ENCODE data around the gene ARHGAP15. TPM values are rescaled to one million over a fixed set of nuclear protein-coding genes. Genes with fewer than 3 reads are reported as not detected.

Gene ARHGAP15
- polyA plus RNA-seq, 1 experiment = not detected

DNA sequence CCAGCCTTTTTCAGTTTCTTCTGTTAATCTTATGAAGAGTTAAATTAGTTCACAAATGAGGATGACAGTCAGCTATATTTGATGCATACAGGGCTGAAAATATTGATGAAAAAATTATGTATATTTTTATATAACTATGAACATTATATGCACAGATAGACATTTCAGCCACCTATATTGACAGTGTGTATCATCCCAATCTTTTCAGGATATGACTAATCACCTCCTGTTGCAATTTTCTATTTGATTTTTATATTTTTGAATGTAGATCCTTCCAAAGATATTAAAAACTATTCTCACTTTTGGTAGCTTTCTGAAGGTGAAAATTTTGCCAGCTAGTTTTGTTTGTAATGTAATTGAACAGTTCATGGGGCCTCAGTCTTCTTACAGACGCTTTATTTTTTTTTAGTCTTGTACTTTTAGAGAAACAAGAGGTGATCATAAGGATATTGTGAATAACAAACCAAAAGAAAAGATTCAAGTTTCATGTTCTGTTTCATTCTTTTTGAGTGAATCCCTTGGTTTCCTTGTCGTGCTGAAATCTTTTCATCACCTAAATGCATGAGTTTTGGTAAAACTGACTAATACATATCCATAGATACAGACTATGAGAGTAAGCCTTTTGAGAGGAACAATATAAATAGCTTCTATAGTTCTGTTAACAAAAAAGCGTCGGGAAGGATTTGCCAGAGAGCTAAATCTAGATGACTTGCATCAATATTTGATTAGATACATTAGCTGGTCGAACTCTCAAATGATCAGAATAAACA is 123.1 kb downstream of the ARHGAP15 start:
- no peaks in the 10 kb centered on the region for H3K36me3 ChIP-seq (ENCODE audit: control insufficient read depth, insufficient read depth, low read length)
- H3K4me3 ChIP-seq (ENCODE audit: low read depth, low read length) = no peak overlapping the region
- ChIA-PET CTCF (no interaction called here), POLR2A (no interaction called here)
- H3K27me3 ChIP-seq (ENCODE audit: control insufficient read depth, insufficient read depth, low read length) = no peaks in the 10 kb centered on the region
- DNase-seq (ENCODE audit: low read depth) = no peak
- TF ChIP-seq, protein P1, sequence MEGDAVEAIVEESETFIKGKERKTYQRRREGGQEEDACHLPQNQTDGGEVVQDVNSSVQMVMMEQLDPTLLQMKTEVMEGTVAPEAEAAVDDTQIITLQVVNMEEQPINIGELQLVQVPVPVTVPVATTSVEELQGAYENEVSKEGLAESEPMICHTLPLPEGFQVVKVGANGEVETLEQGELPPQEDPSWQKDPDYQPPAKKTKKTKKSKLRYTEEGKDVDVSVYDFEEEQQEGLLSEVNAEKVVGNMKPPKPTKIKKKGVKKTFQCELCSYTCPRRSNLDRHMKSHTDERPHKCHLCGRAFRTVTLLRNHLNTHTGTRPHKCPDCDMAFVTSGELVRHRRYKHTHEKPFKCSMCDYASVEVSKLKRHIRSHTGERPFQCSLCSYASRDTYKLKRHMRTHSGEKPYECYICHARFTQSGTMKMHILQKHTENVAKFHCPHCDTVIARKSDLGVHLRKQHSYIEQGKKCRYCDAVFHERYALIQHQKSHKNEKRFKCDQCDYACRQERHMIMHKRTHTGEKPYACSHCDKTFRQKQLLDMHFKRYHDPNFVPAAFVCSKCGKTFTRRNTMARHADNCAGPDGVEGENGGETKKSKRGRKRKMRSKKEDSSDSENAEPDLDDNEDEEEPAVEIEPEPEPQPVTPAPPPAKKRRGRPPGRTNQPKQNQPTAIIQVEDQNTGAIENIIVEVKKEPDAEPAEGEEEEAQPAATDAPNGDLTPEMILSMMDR (IDR thresholded peaks at IDR 0.05; ENCODE audit: insufficient read depth, low read depth, low read length) = no peak

DNA sequence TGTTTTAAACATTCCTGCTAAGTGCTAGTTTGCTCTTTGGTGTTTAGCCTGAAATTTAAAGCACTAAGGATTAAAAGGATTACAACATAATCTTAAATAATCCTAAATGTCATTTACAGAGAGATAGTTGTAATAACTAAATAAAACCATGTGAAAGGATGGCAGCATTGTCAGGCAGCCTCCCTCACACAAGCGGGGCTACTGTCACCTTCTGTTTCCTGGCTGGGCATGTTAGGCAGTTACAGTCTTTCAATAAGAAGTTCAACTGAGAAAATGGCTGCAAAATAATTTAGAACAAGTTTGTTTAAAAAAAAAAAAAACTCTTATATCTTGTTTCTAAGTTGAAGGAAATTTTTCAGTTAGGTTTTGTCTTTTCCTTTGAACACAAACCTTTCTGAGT is 124.9 kb downstream of the ARHGAP15 start:
- ChIA-PET CTCF (no interaction called here), POLR2A (no interaction called here)
- Histone ChIP-seq H3K36me3 (ENCODE audit: control insufficient read depth, insufficient read depth, low read length) (no peaks in the 10 kb centered on the region), H3K4me3 (ENCODE audit: low read depth, low read length) (no peak overlapping the region), H3K27me3 (ENCODE audit: control insufficient read depth, insufficient read depth, low read length) (no peaks in the 10 kb centered on the region; the same call in 1 of the 2 replicates)
- no peak for DNase-seq (ENCODE audit: low read depth)
- TF ChIP-seq, protein P1 (IDR thresholded peaks at IDR 0.05; ENCODE audit: insufficient read depth, low read depth, low read length) = no peak

DNA sequence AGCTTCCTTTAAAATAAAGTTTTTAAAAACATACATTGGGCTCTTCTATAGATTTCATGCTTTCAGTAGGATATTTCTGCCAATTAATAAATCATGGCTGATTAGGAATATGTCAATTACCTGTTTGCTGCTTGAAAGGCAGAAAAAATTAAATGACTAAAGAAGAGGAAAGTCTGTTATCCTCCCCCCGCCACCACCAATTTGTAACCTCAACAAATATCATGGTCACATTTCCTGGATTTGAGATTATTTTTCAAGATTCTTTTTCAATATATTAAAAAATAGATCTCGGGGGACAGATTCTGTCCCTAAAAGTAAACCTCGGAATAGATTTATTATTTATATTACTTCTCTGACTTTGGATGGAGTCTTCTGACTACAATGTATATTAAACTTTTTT is 125.9 kb downstream of the ARHGAP15 start:
- H3K4me3 ChIP-seq (ENCODE audit: low read depth, low read length) = no peak overlapping the region
- ChIA-PET CTCF (no interaction called here), POLR2A (no interaction called here)
- DNase-seq (ENCODE audit: low read depth) = no peak
- TF ChIP-seq, protein P1 (IDR thresholded peaks at IDR 0.05; ENCODE audit: insufficient read depth, low read depth, low read length) = no peak
- H3K36me3 ChIP-seq (ENCODE audit: control insufficient read depth, insufficient read depth, low read length) = no peaks in the 10 kb centered on the region
- H3K27me3 ChIP-seq (ENCODE audit: control insufficient read depth, insufficient read depth, low read length) = no peaks in the 10 kb centered on the region; the same call in 1 of the 2 replicates

DNA sequence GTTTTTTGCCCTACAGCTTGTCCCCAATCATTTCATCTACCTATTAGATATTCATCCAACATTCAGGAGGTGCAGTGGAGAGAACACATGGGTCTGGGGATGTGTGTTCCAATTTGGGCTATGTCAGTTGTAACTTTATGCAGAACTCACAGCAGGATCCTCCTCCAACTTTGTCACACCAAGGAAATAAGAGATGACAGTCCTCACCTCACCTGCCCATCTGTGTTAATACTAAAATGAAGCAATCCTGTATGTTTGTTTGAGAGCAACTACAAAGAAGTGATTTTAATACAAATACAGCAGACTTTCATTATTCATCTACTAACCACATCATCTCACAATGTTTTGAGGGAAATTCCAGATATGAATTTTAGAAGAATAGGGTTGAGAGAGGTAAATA is 126.7 kb downstream of the ARHGAP15 start:
- ChIA-PET POLR2A (no interaction called here), CTCF (interaction anchor here (4.1 kb wide), 1 partner anchor 144 kb away, joined by 24 read pairs; no protein-coding TSS in a partner anchor)
- no peak overlapping the region for H3K4me3 ChIP-seq (ENCODE audit: low read depth, low read length)
- no peak for DNase-seq (ENCODE audit: low read depth)
- TF ChIP-seq, protein P1 (IDR thresholded peaks at IDR 0.05; ENCODE audit: insufficient read depth, low read depth, low read length) = no peak
- no peaks in the 10 kb centered on the region for H3K36me3 ChIP-seq (ENCODE audit: control insufficient read depth, insufficient read depth, low read length)
- no peaks in the 10 kb centered on the region; the same call in 1 of the 2 replicates for H3K27me3 ChIP-seq (ENCODE audit: control insufficient read depth, insufficient read depth, low read length)

DNA sequence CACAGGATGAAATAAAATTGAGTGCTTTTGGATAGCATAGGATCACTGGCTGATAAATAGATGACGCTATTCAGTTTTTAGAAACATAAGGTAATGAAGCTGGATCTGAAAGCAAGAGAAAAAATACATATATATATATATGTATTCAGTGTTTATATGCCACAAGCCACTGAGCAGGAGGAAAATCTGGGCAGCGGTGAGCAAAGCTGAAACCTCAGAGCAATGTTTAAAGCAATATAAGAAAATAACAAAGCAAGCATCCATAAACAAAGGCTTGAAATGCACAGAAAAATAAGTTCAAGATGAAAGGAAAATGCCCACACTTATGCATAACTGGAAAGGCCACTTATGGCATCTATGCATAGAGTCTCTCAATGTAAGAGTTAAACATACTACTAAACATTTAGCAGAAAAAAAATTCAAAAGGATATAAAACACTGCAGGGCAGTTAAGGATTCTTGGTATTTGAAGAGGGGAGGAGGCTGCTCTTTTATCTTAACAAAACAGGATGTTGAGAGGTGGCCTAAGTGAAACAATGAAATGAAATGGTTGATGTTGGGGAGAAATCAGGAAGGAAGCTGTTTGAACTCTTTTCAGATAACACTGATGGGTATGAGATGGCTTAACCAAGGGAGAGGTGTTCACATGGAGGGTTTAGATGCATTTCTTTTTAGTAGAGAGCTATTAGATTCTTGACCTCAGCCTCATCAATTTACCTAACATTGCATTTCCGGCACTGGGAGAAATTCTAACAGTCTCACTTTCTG is 129.1 kb downstream of the ARHGAP15 start:
- Histone ChIP-seq H3K36me3 (ENCODE audit: control insufficient read depth, insufficient read depth, low read length) (no peaks in the 10 kb centered on the region), H3K4me3 (ENCODE audit: low read depth, low read length) (no peak overlapping the region), H3K27me3 (ENCODE audit: control insufficient read depth, insufficient read depth, low read length) (no peaks in the 10 kb centered on the region; the same call in 1 of the 2 replicates)
- POLR2A ChIA-PET = no interaction called here
- no peak for DNase-seq (ENCODE audit: low read depth)
- CTCF ChIA-PET = interaction anchor here (0.8 to 4.1 kb wide), 10 partner anchors 11 to 443 kb away, joined by 3 to 24 read pairs (median 4); no protein-coding TSS in a partner anchor
- TF ChIP-seq, protein P1 (IDR thresholded peaks at IDR 0.05; ENCODE audit: insufficient read depth, low read depth, low read length) = no peak
